Mammary microvascular endothelial cell (primary cell): Measurements from ENCODE around the gene MAP3K1. TPM values are rescaled to one million over a fixed set of nuclear protein-coding genes. Genes with fewer than 3 reads are reported as not detected.

ENCODE experiments used
- total RNA-seq: library from RNA; depleted of rRNA; stranded (reverse); fragments of >200 nt; gene quantifications from 2 replicates; pipeline ENCODE4 v1.2.3, GENCODE V29; 2015

The MAP3K1 gene
- total RNA-seq, result 9.1 and 9.3 TPM in 2 replicates

GRCh38 chr5:56814963-56815657 lies at the start of gene MAP3K1:
TSS of gene MAP3K1 (plus strand) at chr5:56815549. CDS start at chr5:56815574, 25 bp downstream.

GRCh38 chr5:56909294-56910209 lies 94.2 kb downstream of the MAP3K1 start, which contains the start of gene SETD9:
TSS of gene SETD9 (plus strand) at chr5:56909596. CDS start at chr5:56909646, 50 bp downstream.

Other genes with a start within 250 kb of the MAP3K1 start
- 8.8 and 9.6 TPM in 2 replicates for gene SETD9, start 94.0 kb downstream of the MAP3K1 start, total RNA-seq
- 7.2 and 7.5 TPM in 2 replicates for gene MIER3, start 136.6 kb downstream of the MAP3K1 start, total RNA-seq